OCI-LY1 (cell line): ENCODE measurements around the gene ERBB4.

Source experiments
- H2AFZ ChIP-seq: fragments of 200-600 bp; sonication (generic), shearing (Covaris generic); 2 replicates; pipeline ENCODE4 v1.6.0; 2014; ENCODE audit warnings: antibody characterized with exemption, mild to moderate bottlenecking, low read length
- H3F3A ChIP-seq: fragments of 200-600 bp; sonication (generic), shearing (Covaris generic); 2 replicates; pipeline ENCODE4 v1.6.0; 2014; ENCODE audit warnings: mild to moderate bottlenecking, antibody characterized with exemption, low read length, moderate library complexity; ENCODE audit not compliant: insufficient read depth
- H3K27ac ChIP-seq: fragments of 200-600 bp; sonication (generic); 2 replicates; pipeline ENCODE4 v1.5.1; 2014; ENCODE audit warnings: low read length, mixed run types, mild to moderate bottlenecking, low read depth; ENCODE audit not compliant: poor library complexity, severe bottlenecking
- H3K27me3 ChIP-seq: fragments of 200-600 bp; sonication (generic); 2 replicates; pipeline ENCODE4 v1.6.0; 2014; ENCODE audit warnings: antibody characterized with exemption, mild to moderate bottlenecking, low read length, moderate library complexity; ENCODE audit not compliant: insufficient read depth
- H3K36me3 ChIP-seq: fragments of 200-600 bp; sonication (generic); 2 replicates; pipeline ENCODE4 v1.6.1; 2014; ENCODE audit warnings: mild to moderate bottlenecking, antibody characterized with exemption, low read length, moderate library complexity, mixed read lengths; ENCODE audit not compliant: insufficient read depth
- H3K4me1 ChIP-seq: fragments of 200-600 bp; sonication (generic); 2 replicates; pipeline ENCODE4 v1.5.1; 2014; ENCODE audit warnings: mild to moderate bottlenecking, low read length, moderate library complexity; ENCODE audit not compliant: insufficient read depth, severe bottlenecking
- H3K4me2 ChIP-seq: fragments of 200-600 bp; sonication (generic), shearing (Covaris generic); 2 replicates; pipeline ENCODE4 v1.6.1; 2014; ENCODE audit warnings: low read length
- H3K4me3 ChIP-seq: fragments of 200-600 bp; sonication (generic); 2 replicates; pipeline ENCODE4 v1.5.1; 2014; ENCODE audit warnings: low read length, low read depth, mild to moderate bottlenecking, mixed read lengths; ENCODE audit not compliant: poor library complexity, severe bottlenecking
- H3K79me2 ChIP-seq: fragments of 200-600 bp; shearing (Covaris generic); 2 replicates; pipeline ENCODE4 v1.6.1; 2016; ENCODE audit warnings: mixed run types, low read length, mixed read lengths; ENCODE audit not compliant: insufficient read depth
- H3K9ac ChIP-seq: fragments of 200-600 bp; sonication (generic), shearing (Covaris generic); 2 replicates; pipeline ENCODE4 v1.6.1; 2014; ENCODE audit warnings: mild to moderate bottlenecking, low read length, mixed read lengths
- H3K9me2 ChIP-seq: fragments of 200-600 bp; sonication (generic), shearing (Covaris generic); 2 replicates; pipeline ENCODE4 v1.6.1; 2014; ENCODE audit warnings: low read depth, mild to moderate bottlenecking, low read length, mixed read lengths
- H3K9me3 ChIP-seq: fragments of 200-600 bp; shearing (Covaris generic); 2 replicates; pipeline ENCODE4 v1.6.1; 2014; ENCODE audit warnings: low read length, mixed read lengths
- H4K20me1 ChIP-seq: fragments of 200-600 bp; sonication (generic), shearing (Covaris generic); 2 replicates; pipeline ENCODE4 v1.6.0; 2016; ENCODE audit warnings: mild to moderate bottlenecking, low read length; ENCODE audit not compliant: insufficient read depth
- CTCF ChIP-seq: fragments of 200-600 bp; sonication (generic), shearing (Covaris generic); IDR thresholded peaks from 2 replicates; pipeline ENCODE4 v1.5.1; 2017; ENCODE audit warnings: mild to moderate bottlenecking, antibody characterized with exemption, low read length, moderate library complexity, mixed read lengths
- EZH2 ChIP-seq: fragments of 200-600 bp; sonication (generic), shearing (Covaris generic); IDR thresholded peaks from 2 replicates; pipeline ENCODE4 v1.8.0; 2017; ENCODE audit warnings: borderline replicate concordance, mixed run types, mild to moderate bottlenecking, antibody characterized with exemption, low read length, moderate library complexity, mixed read lengths

ERBB4 gene

GRCh38 chr2:212197776-212198175 is 340.8 kb downstream of the ERBB4 start:
- TF ChIP-seq CTCF (no peak), EZH2 (no peak)
- Histone ChIP-seq H3K9me3 (no peaks in the 10 kb centered on the region), H3K36me3 (no peaks in the 10 kb centered on the region), H3K4me2 (no peak overlapping the region), H3K27ac (no peak overlapping the region), H3K79me2 (no peaks in the 10 kb centered on the region), H3F3A (no peaks in the 10 kb centered on the region), H3K9ac (no peak overlapping the region), H2AFZ (no peak overlapping the region), H3K4me1 (no peaks in the 10 kb centered on the region), H3K4me3 (no peak overlapping the region), H3K9me2 (no peaks in the 10 kb centered on the region), H3K27me3 (no peaks in the 10 kb centered on the region), H4K20me1 (no peaks in the 10 kb centered on the region)

GRCh38 chr2:212195626-212196025 is 343.0 kb downstream of the ERBB4 start:
- Histone ChIP-seq H3K4me1 (no peaks in the 10 kb centered on the region), H3K36me3 (no peaks in the 10 kb centered on the region), H4K20me1 (no peaks in the 10 kb centered on the region), H2AFZ (no peak overlapping the region), H3K9ac (no peak overlapping the region), H3K9me2 (no peaks in the 10 kb centered on the region), H3K27me3 (no peaks in the 10 kb centered on the region), H3K27ac (no peak overlapping the region), H3K4me2 (no peak overlapping the region), H3K9me3 (no peaks in the 10 kb centered on the region; the same call in 1 of the 2 replicates), H3K4me3 (no peak overlapping the region), H3K79me2 (no peaks in the 10 kb centered on the region), H3F3A (no peaks in the 10 kb centered on the region)
- TF ChIP-seq EZH2 (no peak), CTCF (no peak)

- Histone ChIP-seq H3K27ac (no peak overlapping the region), H4K20me1 (no peaks in the 10 kb centered on the region), H3K4me2 (no peak overlapping the region), H3K4me3 (no peak overlapping the region), H2AFZ (no peak overlapping the region), H3K9me3 (no peaks in the 10 kb centered on the region; the same call in 1 of the 2 replicates), H3F3A (no peaks in the 10 kb centered on the region), H3K36me3 (no peaks in the 10 kb centered on the region), H3K27me3 (no peaks in the 10 kb centered on the region), H3K9me2 (no peaks in the 10 kb centered on the region), H3K79me2 (no peaks in the 10 kb centered on the region), H3K4me1 (no peaks in the 10 kb centered on the region), H3K9ac (no peak overlapping the region)
- TF ChIP-seq CTCF (no peak), EZH2 (no peak)
These were observed 344.2 kb downstream of the ERBB4 start for GRCh38 chr2:212194396-212194795.
